ENCODE measurements around the gene IVD. TPM values are rescaled to one million over a fixed set of nuclear protein-coding genes. Genes with fewer than 3 reads are reported as not detected.

IVD gene
- total and polyA plus RNA-seq, 9 of the 15 experiments (the other 6 are each of a cell fraction or from before 2014, with no cell fraction given): 0.15 to 4.5 (median 2.4) TPM

DNA sequence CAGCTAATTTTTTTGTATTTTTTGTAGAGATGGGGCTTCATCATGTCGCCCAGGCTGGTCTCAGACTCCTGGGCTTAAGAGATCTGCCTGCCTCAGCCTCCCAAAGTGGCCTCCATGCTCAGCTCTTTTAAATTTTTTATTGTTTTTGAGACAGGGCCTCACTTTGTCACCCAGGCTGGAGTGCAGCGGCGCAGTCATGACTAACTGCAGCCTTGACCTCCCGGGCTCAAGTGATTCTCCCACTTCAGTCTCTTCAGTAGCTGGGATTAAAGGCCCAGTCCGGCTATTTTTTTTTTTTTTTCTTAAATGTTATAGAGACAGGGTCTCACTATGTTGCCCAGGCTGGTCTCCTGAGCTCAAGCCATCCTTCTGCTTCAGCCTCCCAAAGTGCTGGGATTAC is 20.1 kb downstream of the IVD start (continued):
- TF ChIP-seq, protein P1, sequence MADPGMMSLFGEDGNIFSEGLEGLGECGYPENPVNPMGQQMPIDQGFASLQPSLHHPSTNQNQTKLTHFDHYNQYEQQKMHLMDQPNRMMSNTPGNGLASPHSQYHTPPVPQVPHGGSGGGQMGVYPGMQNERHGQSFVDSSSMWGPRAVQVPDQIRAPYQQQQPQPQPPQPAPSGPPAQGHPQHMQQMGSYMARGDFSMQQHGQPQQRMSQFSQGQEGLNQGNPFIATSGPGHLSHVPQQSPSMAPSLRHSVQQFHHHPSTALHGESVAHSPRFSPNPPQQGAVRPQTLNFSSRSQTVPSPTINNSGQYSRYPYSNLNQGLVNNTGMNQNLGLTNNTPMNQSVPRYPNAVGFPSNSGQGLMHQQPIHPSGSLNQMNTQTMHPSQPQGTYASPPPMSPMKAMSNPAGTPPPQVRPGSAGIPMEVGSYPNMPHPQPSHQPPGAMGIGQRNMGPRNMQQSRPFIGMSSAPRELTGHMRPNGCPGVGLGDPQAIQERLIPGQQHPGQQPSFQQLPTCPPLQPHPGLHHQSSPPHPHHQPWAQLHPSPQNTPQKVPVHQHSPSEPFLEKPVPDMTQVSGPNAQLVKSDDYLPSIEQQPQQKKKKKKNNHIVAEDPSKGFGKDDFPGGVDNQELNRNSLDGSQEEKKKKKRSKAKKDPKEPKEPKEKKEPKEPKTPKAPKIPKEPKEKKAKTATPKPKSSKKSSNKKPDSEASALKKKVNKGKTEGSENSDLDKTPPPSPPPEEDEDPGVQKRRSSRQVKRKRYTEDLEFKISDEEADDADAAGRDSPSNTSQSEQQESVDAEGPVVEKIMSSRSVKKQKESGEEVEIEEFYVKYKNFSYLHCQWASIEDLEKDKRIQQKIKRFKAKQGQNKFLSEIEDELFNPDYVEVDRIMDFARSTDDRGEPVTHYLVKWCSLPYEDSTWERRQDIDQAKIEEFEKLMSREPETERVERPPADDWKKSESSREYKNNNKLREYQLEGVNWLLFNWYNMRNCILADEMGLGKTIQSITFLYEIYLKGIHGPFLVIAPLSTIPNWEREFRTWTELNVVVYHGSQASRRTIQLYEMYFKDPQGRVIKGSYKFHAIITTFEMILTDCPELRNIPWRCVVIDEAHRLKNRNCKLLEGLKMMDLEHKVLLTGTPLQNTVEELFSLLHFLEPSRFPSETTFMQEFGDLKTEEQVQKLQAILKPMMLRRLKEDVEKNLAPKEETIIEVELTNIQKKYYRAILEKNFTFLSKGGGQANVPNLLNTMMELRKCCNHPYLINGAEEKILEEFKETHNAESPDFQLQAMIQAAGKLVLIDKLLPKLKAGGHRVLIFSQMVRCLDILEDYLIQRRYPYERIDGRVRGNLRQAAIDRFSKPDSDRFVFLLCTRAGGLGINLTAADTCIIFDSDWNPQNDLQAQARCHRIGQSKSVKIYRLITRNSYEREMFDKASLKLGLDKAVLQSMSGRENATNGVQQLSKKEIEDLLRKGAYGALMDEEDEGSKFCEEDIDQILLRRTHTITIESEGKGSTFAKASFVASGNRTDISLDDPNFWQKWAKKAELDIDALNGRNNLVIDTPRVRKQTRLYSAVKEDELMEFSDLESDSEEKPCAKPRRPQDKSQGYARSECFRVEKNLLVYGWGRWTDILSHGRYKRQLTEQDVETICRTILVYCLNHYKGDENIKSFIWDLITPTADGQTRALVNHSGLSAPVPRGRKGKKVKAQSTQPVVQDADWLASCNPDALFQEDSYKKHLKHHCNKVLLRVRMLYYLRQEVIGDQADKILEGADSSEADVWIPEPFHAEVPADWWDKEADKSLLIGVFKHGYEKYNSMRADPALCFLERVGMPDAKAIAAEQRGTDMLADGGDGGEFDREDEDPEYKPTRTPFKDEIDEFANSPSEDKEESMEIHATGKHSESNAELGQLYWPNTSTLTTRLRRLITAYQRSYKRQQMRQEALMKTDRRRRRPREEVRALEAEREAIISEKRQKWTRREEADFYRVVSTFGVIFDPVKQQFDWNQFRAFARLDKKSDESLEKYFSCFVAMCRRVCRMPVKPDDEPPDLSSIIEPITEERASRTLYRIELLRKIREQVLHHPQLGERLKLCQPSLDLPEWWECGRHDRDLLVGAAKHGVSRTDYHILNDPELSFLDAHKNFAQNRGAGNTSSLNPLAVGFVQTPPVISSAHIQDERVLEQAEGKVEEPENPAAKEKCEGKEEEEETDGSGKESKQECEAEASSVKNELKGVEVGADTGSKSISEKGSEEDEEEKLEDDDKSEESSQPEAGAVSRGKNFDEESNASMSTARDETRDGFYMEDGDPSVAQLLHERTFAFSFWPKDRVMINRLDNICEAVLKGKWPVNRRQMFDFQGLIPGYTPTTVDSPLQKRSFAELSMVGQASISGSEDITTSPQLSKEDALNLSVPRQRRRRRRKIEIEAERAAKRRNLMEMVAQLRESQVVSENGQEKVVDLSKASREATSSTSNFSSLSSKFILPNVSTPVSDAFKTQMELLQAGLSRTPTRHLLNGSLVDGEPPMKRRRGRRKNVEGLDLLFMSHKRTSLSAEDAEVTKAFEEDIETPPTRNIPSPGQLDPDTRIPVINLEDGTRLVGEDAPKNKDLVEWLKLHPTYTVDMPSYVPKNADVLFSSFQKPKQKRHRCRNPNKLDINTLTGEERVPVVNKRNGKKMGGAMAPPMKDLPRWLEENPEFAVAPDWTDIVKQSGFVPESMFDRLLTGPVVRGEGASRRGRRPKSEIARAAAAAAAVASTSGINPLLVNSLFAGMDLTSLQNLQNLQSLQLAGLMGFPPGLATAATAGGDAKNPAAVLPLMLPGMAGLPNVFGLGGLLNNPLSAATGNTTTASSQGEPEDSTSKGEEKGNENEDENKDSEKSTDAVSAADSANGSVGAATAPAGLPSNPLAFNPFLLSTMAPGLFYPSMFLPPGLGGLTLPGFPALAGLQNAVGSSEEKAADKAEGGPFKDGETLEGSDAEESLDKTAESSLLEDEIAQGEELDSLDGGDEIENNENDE (IDR thresholded peaks at IDR 0.05; ENCODE audit: low read depth, low read length): no peak
- TF ChIP-seq HOMEZ (CRISPR knock-in tag; IDR thresholded peaks at IDR 0.05) (no peak), CAMTA2 (CRISPR knock-in tag; conservative IDR thresholded peaks at IDR 0.05) (no peak)
